CD14-positive monocyte (primary cell): ENCODE data around the gene FAM120B. TPM values are rescaled to one million over a fixed set of nuclear protein-coding genes. Genes with fewer than 3 reads are reported as not detected.
"Not testable (repeated sequence)": the region's sequence is repeated elsewhere in the genome, so short reads cannot be mapped to it uniquely, and the experiment has no call there.

Experiments
- DNase-seq, 3 donors: peaks; one replicate each; pipeline ENCODE4 v3.0.0-alpha.2; 2011 to 2022
- H2AFZ ChIP-seq: 2 replicates; pipeline ENCODE4 v1.6.0; 2012; ENCODE audit warnings: mild to moderate bottlenecking, low read depth, low read length, inconsistent platforms; ENCODE audit not compliant: insufficient read depth, poor library complexity, severe bottlenecking
- H3K27ac ChIP-seq, 2 donors: 1 replicate in 1 of 2; 2 replicates in 1 of 2; pipeline ENCODE4 v1.5.1; 2012 to 2013; ENCODE audit warnings: low read length in 2 of 2, control low read depth in 1 of 2, inconsistent platforms in 1 of 2, low read depth in 1 of 2, mild to moderate bottlenecking in 1 of 2
- H3K27me3 ChIP-seq, 2 donors: one replicate each; pipeline versions ENCODE4 v1.6.0 to v1.6.1; 2011 to 2013; ENCODE audit warnings: low read length in 2 of 2; ENCODE audit not compliant: control insufficient read depth in 2 of 2, insufficient read depth in 2 of 2
- H3K36me3 ChIP-seq, 2 donors: replicated peaks in 1 of 2; 1 replicate in 1 of 2; 2 replicates in 1 of 2; pipeline versions ENCODE4 v1.5.1 to v1.6.1; 2012 to 2013; ENCODE audit warnings: low read length in 2 of 2, control low read depth in 1 of 2, inconsistent platforms in 1 of 2, mild to moderate bottlenecking in 1 of 2; ENCODE audit not compliant: insufficient read depth in 2 of 2, control insufficient read depth in 1 of 2
- H3K4me1 ChIP-seq, 2 donors: 1 replicate in 1 of 2; 2 replicates in 1 of 2; pipeline versions ENCODE4 v1.5.1 to v1.6.1; 2012 to 2013; ENCODE audit warnings: low read length in 2 of 2, control low read depth in 1 of 2, inconsistent platforms in 1 of 2, mild to moderate bottlenecking in 1 of 2, moderate library complexity in 1 of 2; ENCODE audit not compliant: insufficient read depth in 2 of 2, control insufficient read depth in 1 of 2
- H3K4me2 ChIP-seq: replicated peaks from 2 replicates; pipeline ENCODE3; 2012; ENCODE audit warnings: low read length, moderate library complexity, mild to moderate bottlenecking; ENCODE audit not compliant: poor library complexity, severe bottlenecking; ENCODE audit errors: extremely low read depth
- H3K4me3 ChIP-seq, 3 experiments: fragments of 200-600 bp in 1 of 3; sonication (generic) in 1 of 3; replicated peaks in 1 of 3; 1 replicate in 2 of 3; 2 replicates in 1 of 3; pipeline ENCODE4 v1.5.1; 2011 to 2013; ENCODE audit warnings: low read length in 3 of 3, mild to moderate bottlenecking in 3 of 3, control low read depth in 2 of 3, low read depth in 2 of 3, inconsistent platforms in 1 of 3, moderate library complexity in 1 of 3
- H3K79me2 ChIP-seq: 2 replicates; pipeline ENCODE4 v1.6.0; 2012; ENCODE audit warnings: mild to moderate bottlenecking, control low read depth, inconsistent platforms, low read length, moderate library complexity; ENCODE audit not compliant: insufficient read depth
- H3K9ac ChIP-seq: 2 replicates; pipeline ENCODE4 v1.6.0; 2017; ENCODE audit warnings: low read length, mild to moderate bottlenecking; ENCODE audit not compliant: insufficient read depth, poor library complexity, severe bottlenecking
- H3K9me3 ChIP-seq, 2 donors: replicated peaks in 1 of 2; 1 replicate in 1 of 2; 2 replicates in 1 of 2; pipeline versions ENCODE4 v1.5.1 to v1.6.1; 2012 to 2013; ENCODE audit warnings: low read length in 2 of 2, control low read depth in 1 of 2; ENCODE audit not compliant: control insufficient read depth in 1 of 2, insufficient read depth in 1 of 2
- H4K20me1 ChIP-seq: 2 replicates; pipeline ENCODE4 v1.6.0; 2012; ENCODE audit warnings: mild to moderate bottlenecking, low read length, control low read depth, moderate library complexity; ENCODE audit not compliant: insufficient read depth
- H3K27ac Mint-ChIP-seq, 7 donors: one replicate each; pipeline ENCODE4 v1.8.0; 2020; ENCODE audit warnings: mild to moderate bottlenecking in 7 of 7, mixed read lengths in 7 of 7, moderate library complexity in 6 of 7, inconsistent platforms in 2 of 7
- H3K27me3 Mint-ChIP-seq, 3 donors: one replicate each; pipeline ENCODE4 v1.8.0; 2021 to 2022; ENCODE audit warnings: low read depth in 3 of 3, mild to moderate bottlenecking in 3 of 3, mixed read lengths in 3 of 3, moderate library complexity in 3 of 3, inconsistent platforms in 1 of 3
- H3K36me3 Mint-ChIP-seq, 2 donors: one replicate each; pipeline ENCODE4 v1.8.0; 2020; ENCODE audit warnings: mixed read lengths in 2 of 2, inconsistent platforms in 1 of 2, mild to moderate bottlenecking in 1 of 2
- H3K4me1 Mint-ChIP-seq: one replicate; pipeline ENCODE4 v1.8.0; 2020; ENCODE audit warnings: mild to moderate bottlenecking, mixed read lengths
- H3K4me3 Mint-ChIP-seq, 2 donors: one replicate each; pipeline ENCODE4 v1.8.0; 2020; ENCODE audit warnings: mild to moderate bottlenecking in 2 of 2, mixed read lengths in 2 of 2, moderate library complexity in 1 of 2
- H3K9me3 Mint-ChIP-seq, 7 donors: one replicate each; pipeline ENCODE4 v1.8.0; 2020 to 2022; ENCODE audit warnings: mixed read lengths in 7 of 7, mild to moderate bottlenecking in 6 of 7, moderate library complexity in 6 of 7, inconsistent platforms in 2 of 7
- WGBS: methylation state at CpG from one replicate; pipeline ENCODE4 v1.1.5; 2013; ENCODE audit warnings: missing lambda C conversion rate; ENCODE audit not compliant: insufficient coverage; 5-methylcytosine and 5-hydroxymethylcytosine counted together
- intact Hi-C, 2 donors: fragments of 100-400 bp; cut with micrococcal nuclease; formaldehyde crosslinking; loops; one replicate each; pipeline versions ENCODE4 v1.15.0 to v1.15.1; 2023
- polyA plus RNA-seq, 3 donors: library from polyadenylated mRNA; depleted of rRNA in 1 of 3; unstranded in 2 of 3; stranded (reverse) in 1 of 3; fragments of 300-500 nt in 2 of 3; fragments of >200 nt in 1 of 3; fragmentation: Illumina TruSeq in 2 of 3; gene quantifications; 1 replicate in 2 of 3; 2 replicates in 1 of 3; pipeline ENCODE4 v1.2.3, GENCODE V29; 2012 to 2021
- TF ChIP-seq, protein P1 (sequence below): fragments of 200-600 bp; IDR thresholded peaks from one replicate; pipeline ENCODE4 v1.8.0; 2022; ENCODE audit warnings: antibody characterized with exemption, mild to moderate bottlenecking

Gene FAM120B
- polyA plus RNA-seq, 3 donors, result 10.6 to 20.2 (median 11.2) TPM

DNA sequence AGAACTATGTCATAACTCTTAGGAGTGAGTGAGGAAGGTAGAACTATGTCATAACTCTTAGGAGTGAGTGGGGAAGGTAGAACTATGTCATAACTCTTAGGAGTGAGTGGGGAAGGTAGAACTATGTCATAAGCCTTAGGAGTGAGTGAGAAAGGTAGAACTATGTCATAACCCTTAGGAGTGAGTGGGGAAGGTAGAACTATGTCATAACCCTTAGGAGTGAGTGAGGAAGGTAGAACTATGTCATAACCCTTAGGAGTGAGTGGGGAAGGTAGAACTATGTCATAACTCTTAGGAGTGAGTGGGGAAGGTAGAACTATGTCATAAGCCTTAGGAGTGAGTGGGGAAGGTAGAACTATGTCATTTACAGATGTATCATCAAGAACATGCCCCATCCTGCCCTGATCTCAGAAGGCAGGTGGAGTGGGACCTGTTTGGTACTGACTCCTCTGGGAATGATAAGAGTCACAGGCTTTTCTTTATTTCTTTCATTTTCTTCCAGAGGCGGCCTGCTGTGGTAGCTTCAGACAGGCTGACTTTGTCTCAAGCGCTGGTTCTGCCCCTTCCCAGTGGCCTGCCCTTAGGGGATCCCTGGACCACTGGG, 93.5 kb downstream of the FAM120B start:
- H3K4me3 ChIP-seq, H3K27me3 Mint-ChIP-seq, H2AFZ ChIP-seq, intact Hi-C loops, H3K9ac ChIP-seq, H3K79me2 ChIP-seq, H3K9me3 Mint-ChIP-seq, DNase-seq, H3K27me3 ChIP-seq, H4K20me1 ChIP-seq, H3K27ac ChIP-seq, H3K4me3 Mint-ChIP-seq, H3K4me2 ChIP-seq, H3K4me1 Mint-ChIP-seq, H3K9me3 ChIP-seq, H3K4me1 ChIP-seq: not testable (repeated sequence)
- peaks cover 73 to 79% of the 10 kb centered on the region in 2 donors for H3K36me3 ChIP-seq
- peaks cover 79 to 84% of the 10 kb centered on the region in 2 donors for H3K36me3 Mint-ChIP-seq
- peak overlapping the region in 2 of 7 donors; percentile 28 to 38 for H3K27ac Mint-ChIP-seq
- WGBS, result 42% methylated on average over 2 of the region's 2 CpGs

DNA sequence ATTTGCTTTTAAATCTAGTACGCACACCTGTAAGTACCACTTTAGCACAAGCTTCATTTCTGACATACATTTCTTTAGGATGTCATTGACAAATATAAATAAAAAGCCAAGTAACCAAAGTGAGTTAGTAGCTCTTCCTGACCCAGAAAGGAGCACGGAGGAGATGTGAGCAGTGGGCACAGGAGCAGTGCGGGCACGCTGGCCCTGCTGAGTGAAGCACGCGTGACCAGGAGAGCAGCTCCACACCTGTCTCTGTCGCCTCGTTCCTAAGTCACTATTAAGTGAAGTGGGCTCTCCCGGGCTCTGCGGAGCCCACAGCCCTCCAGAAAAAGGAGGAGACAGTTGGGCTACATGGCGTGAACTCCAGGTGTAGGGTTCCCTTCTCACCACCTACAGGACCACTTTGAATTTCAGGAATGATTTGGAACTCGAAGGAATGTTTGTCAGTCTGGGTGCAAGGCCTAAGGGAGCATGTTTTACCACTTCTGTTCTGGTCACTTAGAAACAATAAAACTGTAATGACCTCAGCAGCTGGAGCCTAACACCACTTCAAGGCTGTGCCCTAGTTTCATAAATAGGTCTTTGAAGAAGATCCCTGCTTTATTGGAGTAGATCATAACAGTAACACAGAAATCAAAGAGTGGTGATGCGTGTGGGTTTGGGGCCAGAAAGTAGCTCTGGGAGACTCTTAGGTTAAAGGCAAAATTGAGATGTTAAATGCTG, 95.9 kb downstream of the FAM120B start:
- no peak overlapping the region for H2AFZ ChIP-seq
- H3K36me3 Mint-ChIP-seq, result peaks cover 76 to 83% of the 10 kb centered on the region in 2 donors
- H3K36me3 ChIP-seq, result peaks cover 59 to 71% of the 10 kb centered on the region in 2 donors
- H3K4me2 ChIP-seq, result no peak overlapping the region
- intact Hi-C loops, result no loop called here
- H4K20me1 ChIP-seq, result no peaks in the 10 kb centered on the region
- no peaks in the 10 kb centered on the region for H3K79me2 ChIP-seq
- peaks cover 0 to 2% (median 0%) of the 10 kb centered on the region in 3 donors for H3K27me3 Mint-ChIP-seq
- peaks cover 0 to 3% (median 0%) of the 10 kb centered on the region in 7 donors for H3K9me3 Mint-ChIP-seq
- DNase-seq, result no peak
- no peaks in the 10 kb centered on the region for H3K9me3 ChIP-seq
- no peak overlapping the region for H3K27ac ChIP-seq
- TF ChIP-seq, protein P1, sequence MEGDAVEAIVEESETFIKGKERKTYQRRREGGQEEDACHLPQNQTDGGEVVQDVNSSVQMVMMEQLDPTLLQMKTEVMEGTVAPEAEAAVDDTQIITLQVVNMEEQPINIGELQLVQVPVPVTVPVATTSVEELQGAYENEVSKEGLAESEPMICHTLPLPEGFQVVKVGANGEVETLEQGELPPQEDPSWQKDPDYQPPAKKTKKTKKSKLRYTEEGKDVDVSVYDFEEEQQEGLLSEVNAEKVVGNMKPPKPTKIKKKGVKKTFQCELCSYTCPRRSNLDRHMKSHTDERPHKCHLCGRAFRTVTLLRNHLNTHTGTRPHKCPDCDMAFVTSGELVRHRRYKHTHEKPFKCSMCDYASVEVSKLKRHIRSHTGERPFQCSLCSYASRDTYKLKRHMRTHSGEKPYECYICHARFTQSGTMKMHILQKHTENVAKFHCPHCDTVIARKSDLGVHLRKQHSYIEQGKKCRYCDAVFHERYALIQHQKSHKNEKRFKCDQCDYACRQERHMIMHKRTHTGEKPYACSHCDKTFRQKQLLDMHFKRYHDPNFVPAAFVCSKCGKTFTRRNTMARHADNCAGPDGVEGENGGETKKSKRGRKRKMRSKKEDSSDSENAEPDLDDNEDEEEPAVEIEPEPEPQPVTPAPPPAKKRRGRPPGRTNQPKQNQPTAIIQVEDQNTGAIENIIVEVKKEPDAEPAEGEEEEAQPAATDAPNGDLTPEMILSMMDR, result no peak
- WGBS, result 98% methylated on average over 9 of the region's 13 CpGs
- no peak overlapping the region for H3K9ac ChIP-seq
- no peaks in the 10 kb centered on the region for H3K4me1 ChIP-seq
- no peaks in the 10 kb centered on the region for H3K4me1 Mint-ChIP-seq
- peak overlapping the region in 1 of 7 donors; percentile 51 for H3K27ac Mint-ChIP-seq
- H3K4me3 ChIP-seq, result no peak overlapping the region
- no peak overlapping the region for H3K4me3 Mint-ChIP-seq
- no peaks in the 10 kb centered on the region for H3K27me3 ChIP-seq
